PFSK-1 (cell line): ENCODE data around the gene RIN3.

Experiments
- FOXP2 ChIP-seq: optimal IDR thresholded peaks from 2 replicates; pipeline ENCODE3; 2011; ENCODE audit warnings: borderline replicate concordance, control low read depth, inconsistent platforms; ENCODE audit not compliant: insufficient read depth; ENCODE audit errors: extremely low read length, extremely low read depth
- POLR2AphosphoS5 ChIP-seq: IDR thresholded peaks from 2 replicates; pipeline ENCODE4 v1.6.1; 2012; ENCODE audit warnings: low read depth, mild to moderate bottlenecking, control low read depth, low read length, moderate library complexity
- REST ChIP-seq, 2 experiments: IDR thresholded peaks; 2 replicates each; pipeline versions ENCODE4 v1.6.1 to v1.8.0; 2011 to 2012; ENCODE audit warnings: low read depth in 2 of 2, low read length in 2 of 2, control low read depth in 1 of 2, inconsistent platforms in 1 of 2, mild to moderate bottlenecking in 1 of 2, moderate library complexity in 1 of 2; ENCODE audit not compliant: insufficient read depth in 1 of 2
- SIN3A ChIP-seq: IDR thresholded peaks from 2 replicates; pipeline ENCODE4 v1.6.1; 2012; ENCODE audit warnings: mild to moderate bottlenecking, low read length, moderate library complexity, borderline replicate concordance; ENCODE audit not compliant: insufficient read depth
- TAF1 ChIP-seq: IDR thresholded peaks from 2 replicates; pipeline ENCODE4 v1.6.1; 2012; ENCODE audit warnings: low read length, control low read depth, borderline replicate concordance; ENCODE audit not compliant: insufficient read depth

RIN3 gene

GRCh38 chr14:92680781-92681650 lies 167.4 kb downstream of the RIN3 start:
- TF ChIP-seq POLR2AphosphoS5 (no peak), REST (IDR thresholded peaks at IDR 0.05; ENCODE audit: insufficient read depth in 1 of 2, low read depth in 2 of 2, low read length in 2 of 2) (no peak), TAF1 (no peak), SIN3A (no peak), FOXP2 (no peak)

DNA sequence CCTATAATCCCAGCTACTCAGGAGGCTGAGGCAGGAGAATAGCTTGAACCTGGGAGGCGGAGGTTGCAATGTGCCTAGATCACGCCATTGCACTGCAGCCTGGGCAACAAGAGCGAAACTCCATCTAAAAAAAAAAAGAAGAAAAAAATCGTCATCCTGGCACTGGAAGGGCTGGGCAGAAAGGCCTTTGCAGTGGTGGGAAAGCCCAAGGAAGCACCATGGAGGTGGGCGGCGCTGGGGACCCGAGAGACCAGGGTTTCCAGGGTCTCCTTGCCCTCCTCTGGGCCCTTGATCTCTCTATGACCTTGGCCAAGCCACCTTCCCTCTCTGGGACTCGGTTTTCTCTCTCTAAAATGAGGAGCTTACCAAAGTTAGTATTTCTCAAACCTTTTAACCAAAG lies 169.5 kb downstream of the RIN3 start:
- TF ChIP-seq SIN3A (no peak), TAF1 (no peak), POLR2AphosphoS5 (no peak), REST (IDR thresholded peaks at IDR 0.05; ENCODE audit: insufficient read depth in 1 of 2, low read depth in 2 of 2, low read length in 2 of 2) (no peak), FOXP2 (no peak)

DNA sequence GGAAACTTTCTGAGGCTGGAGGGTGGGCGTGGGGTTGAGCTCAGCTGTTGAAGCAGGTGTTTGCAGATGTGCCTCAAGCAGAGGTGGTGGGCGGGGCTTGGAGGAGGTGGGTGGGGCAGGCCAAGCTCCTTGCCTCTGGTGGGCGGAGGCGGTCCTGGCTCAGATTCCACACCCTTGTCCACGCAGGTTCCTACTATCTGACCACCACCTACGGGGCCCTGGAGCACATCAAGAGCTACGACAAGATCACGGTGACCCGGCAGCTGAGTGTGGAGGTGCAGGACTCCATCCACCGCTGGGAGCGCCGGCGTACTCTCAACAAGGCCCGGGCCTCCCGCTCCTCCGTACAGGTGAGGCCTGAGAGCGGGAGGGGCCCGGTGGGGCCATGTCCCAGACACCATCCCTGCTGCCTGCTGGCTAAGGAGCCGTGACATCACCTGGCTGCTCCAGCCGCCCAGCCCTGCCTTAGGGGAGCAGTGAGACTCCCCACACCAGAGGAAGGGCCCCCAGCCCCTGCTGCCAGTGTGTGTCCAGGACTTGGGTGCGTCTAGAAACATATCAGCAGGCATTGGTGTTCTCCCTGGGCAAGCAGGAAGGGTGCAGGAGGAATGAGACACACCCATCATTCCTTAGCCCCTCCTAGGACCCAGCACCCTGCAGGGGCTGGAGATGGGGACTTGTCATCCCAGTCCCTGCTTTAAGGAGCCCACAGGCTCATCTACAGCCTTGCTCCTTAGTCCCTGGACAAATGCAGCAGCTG lies 171.4 kb downstream of the RIN3 start:
- TF ChIP-seq FOXP2 (no peak), SIN3A (no peak), POLR2AphosphoS5 (no peak), REST (IDR thresholded peaks at IDR 0.05; ENCODE audit: insufficient read depth in 1 of 2, low read depth in 2 of 2, low read length in 2 of 2) (no peak), TAF1 (no peak)

DNA sequence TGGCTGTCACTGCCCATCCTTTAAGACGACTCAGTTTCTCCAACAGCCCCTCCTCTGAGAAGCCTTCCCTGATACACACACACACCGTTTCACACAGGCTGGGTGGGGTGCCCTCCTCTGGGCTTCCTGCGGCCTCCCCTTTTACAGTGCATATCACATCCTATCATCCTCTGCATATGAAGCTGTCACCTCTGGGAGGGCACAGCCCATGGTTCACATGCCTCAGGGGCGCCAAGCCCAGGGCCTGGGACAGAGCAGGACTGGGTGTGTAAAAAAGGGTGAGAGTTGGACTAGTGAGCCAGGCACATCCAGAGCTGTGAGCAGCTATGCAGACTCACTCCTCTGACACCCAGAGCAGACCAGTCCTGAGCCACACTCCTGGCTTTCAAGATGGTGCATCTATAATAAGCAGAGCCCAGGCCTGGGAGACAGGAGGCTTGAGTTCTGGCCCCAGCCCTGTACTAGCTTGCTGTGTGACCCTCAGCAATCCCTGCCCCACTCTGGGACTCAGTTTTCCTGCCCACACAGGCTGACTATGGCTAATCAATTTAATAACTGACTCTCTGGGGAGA lies 172.3 kb downstream of the RIN3 start:
- TF ChIP-seq REST (IDR thresholded peaks at IDR 0.05; ENCODE audit: insufficient read depth in 1 of 2, low read depth in 2 of 2, low read length in 2 of 2) = no peak
- TF ChIP-seq FOXP2 = no peak
- no peak for TF ChIP-seq POLR2AphosphoS5
- TF ChIP-seq TAF1 = no peak
- no peak for TF ChIP-seq SIN3A
